ENCODE data around the gene FSTL3. TPM values are rescaled to one million over a fixed set of nuclear protein-coding genes. Genes with fewer than 3 reads are reported as not detected.

FSTL3 gene
- total RNA-seq, 1 donor from 2014 or later, result 2.4 TPM

DNA sequence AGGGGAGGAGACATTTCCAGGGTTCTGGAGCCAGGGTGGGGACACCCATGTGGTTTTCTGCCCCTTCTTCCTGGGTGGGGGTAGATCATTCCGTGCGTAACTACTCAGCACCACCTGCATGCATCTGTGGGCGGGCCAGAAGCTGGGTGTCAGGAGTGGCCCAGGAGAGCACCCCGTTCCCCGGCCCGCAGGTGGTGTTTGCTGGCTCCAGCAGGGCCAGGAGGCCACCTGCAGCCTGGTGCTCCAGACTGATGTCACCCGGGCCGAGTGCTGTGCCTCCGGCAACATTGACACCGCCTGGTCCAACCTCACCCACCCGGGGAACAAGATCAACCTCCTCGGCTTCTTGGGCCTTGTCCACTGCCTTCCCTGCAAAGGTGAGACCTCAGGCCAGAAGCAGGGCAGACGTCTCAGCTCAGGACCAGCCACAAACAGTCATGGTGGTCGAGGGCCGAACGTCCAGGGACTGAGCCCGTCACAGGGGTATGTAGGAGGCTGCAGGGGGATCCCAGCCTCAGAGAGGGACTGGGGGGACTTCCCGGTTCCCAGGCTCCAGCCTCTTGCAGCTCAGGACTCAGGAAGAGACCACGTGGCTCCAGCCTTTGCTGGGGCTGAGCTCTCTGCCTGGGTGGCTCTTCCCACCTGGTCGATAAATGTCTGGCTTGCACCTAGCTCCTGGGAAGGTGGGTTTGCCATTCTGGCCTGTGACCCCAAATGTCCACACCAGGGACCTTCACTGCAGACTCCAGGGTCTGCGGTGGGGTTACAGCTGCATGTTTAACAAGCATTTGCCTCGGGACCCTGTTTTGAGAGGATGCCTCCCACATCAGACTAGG is 1.6 kb downstream of the FSTL3 start:
- no peak overlapping the region for H3K4me3 ChIP-seq
- H3K9me3 Mint-ChIP-seq, result no peaks in the 10 kb centered on the region
- H3K4me3 Mint-ChIP-seq, result no peak overlapping the region

DNA sequence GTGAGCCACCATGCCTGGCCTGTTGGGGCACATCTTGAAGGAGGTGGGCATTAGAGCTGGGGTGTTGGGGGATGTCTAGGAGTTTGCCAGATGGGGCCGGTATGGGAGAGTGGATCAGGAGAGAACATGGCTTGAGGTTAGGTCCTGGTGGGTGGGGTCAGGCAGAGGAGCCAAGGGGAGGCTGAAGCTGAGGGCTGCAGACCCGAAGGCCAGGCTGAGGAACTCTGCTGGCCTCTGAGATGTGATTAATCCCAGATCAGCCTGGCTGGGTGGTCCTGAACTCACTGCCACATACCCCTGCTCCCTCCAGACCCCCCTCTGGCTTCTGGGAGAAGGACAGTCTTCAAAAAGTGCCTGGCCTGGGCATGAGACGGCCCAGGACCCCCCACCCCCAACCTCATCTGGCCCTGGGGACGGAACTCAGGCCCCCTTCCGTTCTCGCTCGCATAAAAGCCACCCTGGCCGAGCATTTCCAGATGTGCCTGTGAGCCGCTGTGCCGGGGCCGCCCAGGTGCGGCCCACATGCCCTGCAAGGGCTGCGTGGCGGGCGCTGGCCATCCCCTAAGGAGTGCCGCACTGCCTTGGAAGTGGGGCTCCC is 2.7 kb downstream of the FSTL3 start:
- Histone ChIP-seq H3K4me1 (peaks cover 7% of the 10 kb centered on the region), H2AFZ (replicated peaks) (no peak overlapping the region), H3K9me3 (ENCODE audit: low read depth) (no peaks in the 10 kb centered on the region), H3K4me3 (peak overlapping the region; percentile 93), H3K36me3 (no peaks in the 10 kb centered on the region), H3K4me2 (peak overlapping the region; percentile 91), H3K9ac (no peak overlapping the region), H3K27me3 (peaks cover 46% of the 10 kb centered on the region), H4K20me1 (ENCODE audit: low read depth) (peaks cover 26% of the 10 kb centered on the region), H3K79me2 (ENCODE audit: low read depth) (no peaks in the 10 kb centered on the region), H3F3A (ENCODE audit: low read depth) (peaks cover 27% of the 10 kb centered on the region), H3K27ac (no peak overlapping the region)
- Mint-ChIP-seq H3K4me1 (peaks cover 9% of the 10 kb centered on the region), H3K27me3 (ENCODE audit: insufficient read depth, low read depth) (peaks cover 14% of the 10 kb centered on the region), H3K27ac (no peak overlapping the region), H3K4me3 (peak overlapping the region; percentile 84), H3K36me3 (no peaks in the 10 kb centered on the region), H3K9me3 (no peaks in the 10 kb centered on the region)
- DNase-seq (ENCODE audit: low spot score), result no peak
- TF ChIP-seq EZH2 (IDR thresholded peaks at IDR 0.05) (no peak), EZH2phosphoT487 (IDR thresholded peaks at IDR 0.05) (no peak)
- TF ChIP-seq, protein P1, sequence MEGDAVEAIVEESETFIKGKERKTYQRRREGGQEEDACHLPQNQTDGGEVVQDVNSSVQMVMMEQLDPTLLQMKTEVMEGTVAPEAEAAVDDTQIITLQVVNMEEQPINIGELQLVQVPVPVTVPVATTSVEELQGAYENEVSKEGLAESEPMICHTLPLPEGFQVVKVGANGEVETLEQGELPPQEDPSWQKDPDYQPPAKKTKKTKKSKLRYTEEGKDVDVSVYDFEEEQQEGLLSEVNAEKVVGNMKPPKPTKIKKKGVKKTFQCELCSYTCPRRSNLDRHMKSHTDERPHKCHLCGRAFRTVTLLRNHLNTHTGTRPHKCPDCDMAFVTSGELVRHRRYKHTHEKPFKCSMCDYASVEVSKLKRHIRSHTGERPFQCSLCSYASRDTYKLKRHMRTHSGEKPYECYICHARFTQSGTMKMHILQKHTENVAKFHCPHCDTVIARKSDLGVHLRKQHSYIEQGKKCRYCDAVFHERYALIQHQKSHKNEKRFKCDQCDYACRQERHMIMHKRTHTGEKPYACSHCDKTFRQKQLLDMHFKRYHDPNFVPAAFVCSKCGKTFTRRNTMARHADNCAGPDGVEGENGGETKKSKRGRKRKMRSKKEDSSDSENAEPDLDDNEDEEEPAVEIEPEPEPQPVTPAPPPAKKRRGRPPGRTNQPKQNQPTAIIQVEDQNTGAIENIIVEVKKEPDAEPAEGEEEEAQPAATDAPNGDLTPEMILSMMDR (IDR thresholded peaks at IDR 0.05), result no peak

More for the DNA sequence above, 1.6 kb downstream of the FSTL3 start:
- Histone ChIP-seq H3K4me2 (no peak overlapping the region), H3K36me3 (no peaks in the 10 kb centered on the region), H3K9ac (no peak overlapping the region), H3F3A (ENCODE audit: low read depth) (peaks cover 27% of the 10 kb centered on the region), H3K4me1 (peaks cover 7% of the 10 kb centered on the region), H2AFZ (replicated peaks) (no peak overlapping the region), H4K20me1 (ENCODE audit: low read depth) (peaks cover 26% of the 10 kb centered on the region), H3K27me3 (peaks cover 46% of the 10 kb centered on the region), H3K79me2 (ENCODE audit: low read depth) (no peaks in the 10 kb centered on the region), H3K9me3 (ENCODE audit: low read depth) (no peaks in the 10 kb centered on the region), H3K27ac (no peak overlapping the region)
- Mint-ChIP-seq H3K27me3 (ENCODE audit: insufficient read depth, low read depth) (peaks cover 14% of the 10 kb centered on the region), H3K4me1 (peaks cover 9% of the 10 kb centered on the region), H3K27ac (no peak overlapping the region), H3K36me3 (no peaks in the 10 kb centered on the region)
- TF ChIP-seq, protein P1 (IDR thresholded peaks at IDR 0.05), result no peak
- TF ChIP-seq EZH2phosphoT487 (IDR thresholded peaks at IDR 0.05), result no peak
- TF ChIP-seq EZH2 (IDR thresholded peaks at IDR 0.05), result no peak
- no peak for DNase-seq (ENCODE audit: low spot score)

DNA sequence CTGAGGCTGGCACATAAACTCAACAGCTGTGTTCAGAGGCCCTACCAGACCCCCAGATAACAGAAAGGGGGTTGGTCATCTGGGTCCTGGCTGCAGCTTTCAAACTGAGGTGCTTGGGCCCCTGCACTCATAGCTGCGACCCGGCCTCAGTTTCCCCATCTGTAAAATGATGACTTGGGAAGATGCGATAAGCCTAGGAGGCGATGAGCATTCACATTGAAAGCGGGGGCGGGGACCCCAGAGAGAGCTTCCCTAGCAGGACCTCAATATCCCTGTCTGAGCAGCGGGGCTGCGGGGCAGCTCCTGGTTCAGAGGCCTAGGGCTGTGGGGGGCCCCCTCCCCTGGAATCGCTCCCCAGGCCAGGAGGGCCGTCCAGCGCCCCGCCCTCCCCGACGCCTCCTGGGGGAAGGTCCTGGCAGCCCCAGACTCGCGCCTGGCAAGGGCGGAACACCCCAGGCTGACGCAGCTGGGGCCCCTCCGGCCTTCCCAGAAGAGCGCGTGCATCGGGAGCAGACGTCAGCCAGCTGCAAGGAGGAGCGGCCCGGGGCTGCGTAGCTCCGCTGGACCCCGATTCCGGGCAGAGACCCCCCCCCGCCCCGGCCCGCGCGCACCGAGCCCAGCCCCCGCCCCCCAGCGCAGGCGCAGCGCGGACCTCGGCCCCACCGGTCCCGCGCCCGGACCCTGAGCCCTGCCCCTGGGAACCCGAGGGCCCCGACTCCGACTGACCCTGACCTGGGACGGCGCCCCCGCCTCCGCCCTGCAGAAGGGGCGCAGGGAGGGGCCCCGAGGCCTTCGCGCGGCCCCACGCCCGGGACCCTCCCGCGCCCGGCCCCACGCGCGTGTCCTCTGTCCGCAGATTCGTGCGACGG is 3.5 kb downstream of the FSTL3 start:
- Histone ChIP-seq H3K27me3 (peaks cover 44% of the 10 kb centered on the region), H3F3A (ENCODE audit: low read depth) (peaks cover 27% of the 10 kb centered on the region), H3K9ac (no peak overlapping the region), H3K36me3 (no peaks in the 10 kb centered on the region), H4K20me1 (ENCODE audit: low read depth) (peaks cover 26% of the 10 kb centered on the region), H3K4me2 (peak overlapping the region; percentile 91), H3K4me3 (peak overlapping the region; percentile 93), H3K79me2 (ENCODE audit: low read depth) (no peaks in the 10 kb centered on the region), H3K9me3 (ENCODE audit: low read depth) (no peaks in the 10 kb centered on the region), H3K4me1 (peaks cover 7% of the 10 kb centered on the region), H2AFZ (replicated peaks) (no peak overlapping the region), H3K27ac (no peak overlapping the region)
- Mint-ChIP-seq H3K36me3 (no peaks in the 10 kb centered on the region), H3K27ac (no peak overlapping the region), H3K4me3 (peak overlapping the region; percentile 84), H3K27me3 (ENCODE audit: insufficient read depth, low read depth) (peaks cover 14% of the 10 kb centered on the region), H3K4me1 (peaks cover 9% of the 10 kb centered on the region), H3K9me3 (no peaks in the 10 kb centered on the region)
- peak; percentile 35 for TF ChIP-seq EZH2 (IDR thresholded peaks at IDR 0.05)
- TF ChIP-seq, protein P1 (IDR thresholded peaks at IDR 0.05), result no peak
- DNase-seq (ENCODE audit: low spot score), result peak; percentile 76
